Small intestine (tissue), 7 donors: Measurements from ENCODE around the gene ANKRD1. TPM values are rescaled to one million over a fixed set of nuclear protein-coding genes. Genes with fewer than 3 reads are reported as not detected.
A peak's percentile ranks its signal among the peaks of the same experiment; 100 is the strongest.
"Not testable (repeated sequence)": the region's sequence is repeated elsewhere in the genome, so short reads cannot be mapped to it uniquely, and the experiment has no call there.

Experiments
- DNase-seq, 2 donors: peaks; one replicate each; pipeline versions ENCODE4 v3.0.0 to v3.0.0-alpha.2; 2013
- FAIRE-seq: peaks from 2 replicates; lab custom pipeline; 2012; peaks lifted over from hg19 to GRCh38; lab: Jason Lieb, UNC
- H3K27ac ChIP-seq, 3 donors: one replicate each; pipeline ENCODE4 v1.5.1; 2013; ENCODE audit warnings: low read length in 2 of 3, mild to moderate bottlenecking in 2 of 3, control low read depth in 1 of 3, inconsistent platforms in 1 of 3, low read depth in 1 of 3, moderate library complexity in 1 of 3
- H3K27me3 ChIP-seq, 3 donors: one replicate each; pipeline ENCODE4 v1.6.1; 2013; ENCODE audit warnings: low read length in 3 of 3, inconsistent platforms in 1 of 3; ENCODE audit not compliant: control insufficient read depth in 3 of 3, insufficient read depth in 3 of 3
- H3K36me3 ChIP-seq, 3 donors: one replicate each; pipeline ENCODE4 v1.6.1; 2013; ENCODE audit warnings: low read length in 3 of 3, inconsistent platforms in 1 of 3, low read depth in 1 of 3, mild to moderate bottlenecking in 1 of 3, moderate library complexity in 1 of 3; ENCODE audit not compliant: control insufficient read depth in 3 of 3, insufficient read depth in 2 of 3
- H3K4me1 ChIP-seq, 3 donors: one replicate each; pipeline ENCODE4 v1.6.1; 2013; ENCODE audit warnings: low read length in 2 of 3, inconsistent platforms in 1 of 3, low read depth in 1 of 3, mild to moderate bottlenecking in 1 of 3, moderate library complexity in 1 of 3; ENCODE audit not compliant: control insufficient read depth in 3 of 3, insufficient read depth in 2 of 3
- H3K4me3 ChIP-seq, 3 donors: one replicate each; pipeline ENCODE4 v1.5.1; 2013; ENCODE audit warnings: low read length in 3 of 3, control low read depth in 1 of 3, inconsistent platforms in 1 of 3, low read depth in 1 of 3, mild to moderate bottlenecking in 1 of 3, moderate library complexity in 1 of 3
- H3K9me3 ChIP-seq, 2 donors: one replicate each; pipeline ENCODE4 v1.6.1; 2013; ENCODE audit warnings: low read depth in 1 of 2, low read length in 1 of 2; ENCODE audit not compliant: control insufficient read depth in 2 of 2, insufficient read depth in 1 of 2
- WGBS, 3 donors: extraction: QIAGEN DNeasy Blood & Tissue Kit; methylation state at CpG; one replicate each; pipeline ENCODE4 v1.1.7; 2013; 5-methylcytosine and 5-hydroxymethylcytosine counted together
- polyA plus RNA-seq, 4 donors: library from polyadenylated mRNA; stranded (reverse) in 3 of 4; unstranded in 1 of 4; fragments of 200-250 nt in 3 of 4; fragments of 120-200 nt in 1 of 4; gene quantifications; one replicate each; pipeline versions ENCODE4 v1.2.1 to v1.2.3, GENCODE V29; 2013
- donor health status: healthy with polysubstance abuse.
- donor health status: control.
- donor health status: control.
- donor health status: Bipolar disorder and iron deficiency.
- donor health status: healthy.

The ANKRD1 gene
- polyA plus RNA-seq, 4 donors, result 0.12 to 66.7 (median 2.5) TPM

DNA sequence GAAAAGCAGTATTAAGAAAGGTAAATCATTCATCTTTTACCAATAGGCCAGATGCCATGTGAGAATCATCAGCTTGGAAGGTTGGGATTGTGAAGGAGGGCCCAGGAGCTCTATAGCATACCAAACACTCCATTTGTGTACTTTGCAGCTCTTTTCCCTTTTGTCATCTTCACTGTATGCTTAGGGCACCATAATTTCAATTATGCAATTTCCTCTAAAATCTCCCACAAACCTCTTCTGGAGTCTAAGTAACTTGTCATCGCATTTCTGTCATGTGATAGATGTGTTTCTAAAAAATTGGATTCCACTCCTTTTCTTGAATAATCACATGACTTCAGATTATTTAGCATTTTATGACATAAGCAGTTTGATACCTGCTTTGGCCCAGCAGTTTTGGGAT lies 31.3 kb downstream of the ANKRD1 start:
- H3K27me3 ChIP-seq, result no peaks in the 10 kb centered on the region
- no peak overlapping the region for H3K4me3 ChIP-seq
- no peak overlapping the region for H3K27ac ChIP-seq
- DNase-seq (no peak), FAIRE-seq (no peak)
- no peaks in the 10 kb centered on the region for H3K4me1 ChIP-seq
- H3K36me3 ChIP-seq, result peaks cover 0 to 23% (median 10%) of the 10 kb centered on the region in 3 donors
- WGBS, 3 donors, result 95 to 98% (median 97%) methylated on average over 1 of the region's 1 CpG
- H3K9me3 ChIP-seq, result no peaks in the 10 kb centered on the region

DNA sequence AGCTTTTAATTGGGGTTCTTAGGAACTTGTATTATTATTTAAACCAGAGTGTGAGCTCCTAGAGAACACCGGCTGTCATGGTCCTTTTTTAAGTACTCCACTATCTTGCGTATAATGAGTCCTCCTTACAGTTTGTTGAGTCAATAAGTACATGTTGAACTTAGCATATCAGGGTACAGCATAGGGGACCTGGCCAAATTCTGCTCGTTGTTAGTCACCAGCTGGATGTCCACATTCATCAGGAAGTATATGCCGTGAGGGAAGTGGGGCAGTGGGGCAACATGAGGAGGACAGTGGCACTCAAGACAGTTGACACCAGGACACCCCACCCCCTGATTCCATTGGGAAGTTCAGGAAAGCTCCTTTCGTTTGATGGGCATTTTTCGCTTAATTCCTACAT lies 32.5 kb downstream of the ANKRD1 start:
- 94 to 96% (median 96%) methylated on average over 6 of the region's 6 CpGs for WGBS, 3 donors
- Histone ChIP-seq H3K27me3 (no peaks in the 10 kb centered on the region), H3K9me3 (no peaks in the 10 kb centered on the region), H3K27ac (no peak overlapping the region), H3K36me3 (peaks cover 0 to 20% (median 10%) of the 10 kb centered on the region in 3 donors), H3K4me3 (no peak overlapping the region), H3K4me1 (no peaks in the 10 kb centered on the region)
- DNase-seq (no peak), FAIRE-seq (no peak)

DNA sequence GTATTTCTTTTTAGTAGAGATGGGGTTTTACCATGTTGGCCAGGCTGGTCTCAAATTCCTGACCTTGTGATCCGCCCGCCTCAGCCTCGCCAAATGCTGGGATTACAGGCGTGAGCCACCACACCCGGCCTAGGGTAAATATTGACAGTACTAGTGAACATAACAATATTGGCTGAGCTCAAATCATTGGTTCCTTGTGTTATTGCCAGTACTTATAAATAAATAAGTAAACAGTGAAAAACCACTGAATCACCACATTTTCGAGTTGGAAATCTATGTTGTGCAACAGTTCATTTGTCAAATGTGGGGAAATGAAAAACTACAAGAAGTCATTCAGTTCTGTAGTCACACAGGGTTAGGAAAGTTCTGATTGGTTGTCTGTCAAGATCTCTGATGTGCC lies 33.3 kb downstream of the ANKRD1 start:
- H3K4me3 ChIP-seq, result no peak overlapping the region
- FAIRE-seq, result no peak
- DNase-seq, result no peak
- H3K27ac ChIP-seq, result no peak overlapping the region
- H3K27me3 ChIP-seq, result no peaks in the 10 kb centered on the region
- 58 to 76% (median 70%) methylated on average over 6 of the region's 6 CpGs for WGBS, 3 donors
- no peaks in the 10 kb centered on the region for H3K9me3 ChIP-seq
- H3K36me3 ChIP-seq, result peaks cover 0 to 15% (median 11%) of the 10 kb centered on the region in 3 donors
- no peaks in the 10 kb centered on the region for H3K4me1 ChIP-seq

DNA sequence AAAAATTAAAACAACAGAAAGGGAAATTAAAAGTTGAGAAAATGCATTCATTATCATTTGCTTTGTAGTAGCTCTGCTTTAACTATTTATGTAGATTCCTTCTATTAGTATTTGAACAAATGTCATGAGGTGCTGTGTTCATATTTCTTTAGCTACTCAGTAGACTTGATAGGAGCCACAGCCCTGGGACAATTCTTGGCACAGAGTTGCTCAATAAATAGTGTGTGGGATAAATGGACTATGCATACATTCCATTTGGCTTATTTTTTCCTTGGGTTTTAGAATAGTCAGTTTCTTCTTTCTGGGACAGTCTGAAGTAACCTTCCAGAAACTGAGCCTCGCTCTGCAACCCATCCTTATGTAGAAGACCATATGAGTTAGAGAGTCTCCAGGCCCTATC lies 35.7 kb downstream of the ANKRD1 start:
- Histone ChIP-seq H3K27ac (no peak overlapping the region), H3K27me3 (no peaks in the 10 kb centered on the region), H3K4me1 (no peaks in the 10 kb centered on the region), H3K9me3 (no peaks in the 10 kb centered on the region), H3K4me3 (no peak overlapping the region), H3K36me3 (peaks cover 0 to 17% (median 8%) of the 10 kb centered on the region in 3 donors)
- DNase-seq, result no peak
- WGBS, 3 donors, result 90 to 100% (median 96%) methylated on average over 1 of the region's 1 CpG
- FAIRE-seq, result no peak

DNA sequence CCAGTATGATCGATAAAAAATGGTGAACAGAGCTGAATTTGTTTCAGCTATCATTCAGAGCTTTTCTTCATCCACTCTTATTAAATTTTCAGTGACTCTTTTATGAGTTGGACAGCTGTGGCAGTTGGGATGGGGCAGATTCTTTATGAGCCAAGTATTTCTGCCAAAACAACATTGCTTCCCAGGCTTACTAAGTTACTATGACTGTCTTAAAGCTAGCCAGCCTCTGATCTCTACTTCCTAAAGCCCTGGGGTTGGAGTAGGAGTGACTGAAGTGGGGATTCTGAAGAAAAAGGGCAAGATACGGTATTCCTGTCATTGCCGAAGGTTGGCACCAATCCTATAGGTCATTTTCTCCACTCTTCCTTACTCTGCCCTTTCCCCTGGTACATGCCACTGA lies 36.5 kb downstream of the ANKRD1 start:
- H3K4me1 ChIP-seq, result no peaks in the 10 kb centered on the region
- no peak overlapping the region for H3K27ac ChIP-seq
- H3K27me3 ChIP-seq, result no peaks in the 10 kb centered on the region
- 81 to 96% (median 93%) methylated on average over 3 of the region's 3 CpGs for WGBS, 3 donors
- peaks cover 0 to 17% (median 8%) of the 10 kb centered on the region in 3 donors for H3K36me3 ChIP-seq
- H3K4me3 ChIP-seq, result no peak overlapping the region
- no peaks in the 10 kb centered on the region for H3K9me3 ChIP-seq
- DNase-seq (no peak), FAIRE-seq (no peak)

- not testable (repeated sequence) for H3K9me3 ChIP-seq, H3K27me3 ChIP-seq, H3K4me3 ChIP-seq, H3K27ac ChIP-seq, H3K4me1 ChIP-seq
- DNase-seq, result peak; percentile 31 to 39
- peak; percentile 68 for FAIRE-seq
- peaks cover 5 to 17% (median 6%) of the 10 kb centered on the region in 3 donors for H3K36me3 ChIP-seq
- WGBS, 3 donors, result 71 to 73% (median 71%) methylated on average over 8 of the region's 8 CpGs
Measured at GRCh38 chr10:90880059-90880719, 40.7 kb downstream of the ANKRD1 start.

GRCh38 chr10:90879062-90879461 lies 41.8 kb downstream of the ANKRD1 start:
- Histone ChIP-seq H3K4me3 (no peak overlapping the region), H3K27ac (no peak overlapping the region), H3K27me3 (no peaks in the 10 kb centered on the region), H3K36me3 (peaks cover 5 to 17% (median 5%) of the 10 kb centered on the region in 3 donors), H3K9me3 (no peaks in the 10 kb centered on the region), H3K4me1 (no peaks in the 10 kb centered on the region)
- FAIRE-seq (no peak), DNase-seq (no peak)
- 77 to 91% (median 85%) methylated on average over 2 of the region's 2 CpGs for whole genome bisulfite sequencing, 3 donors

DNA sequence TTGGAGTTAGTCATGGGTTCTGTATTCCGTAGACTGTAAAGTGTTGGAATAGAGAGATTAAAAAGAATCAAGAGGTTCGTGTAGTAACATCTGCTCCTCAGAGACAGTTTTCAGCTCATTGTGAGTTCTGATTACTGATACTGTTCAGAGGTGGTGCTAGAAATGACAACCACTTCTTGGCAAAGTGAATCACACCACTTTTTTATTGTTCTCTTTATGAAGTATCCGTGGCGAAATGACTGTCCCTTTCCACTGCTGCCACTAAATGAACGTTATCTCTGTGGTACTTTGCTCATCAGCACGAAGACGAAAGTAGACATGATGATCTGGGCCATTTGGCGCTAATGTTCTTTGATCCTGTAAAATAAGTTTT lies 48.3 kb downstream of the ANKRD1 start:
- Histone ChIP-seq H3K27ac (no peak overlapping the region), H3K36me3 (peaks cover 4 to 5% (median 5%) of the 10 kb centered on the region in 3 donors), H3K27me3 (peaks cover 0 to 4% (median 0%) of the 10 kb centered on the region in 3 donors), H3K4me1 (no peaks in the 10 kb centered on the region), H3K4me3 (peak overlapping the region in 2 of 3 donors; percentile 75 to 93), H3K9me3 (no peaks in the 10 kb centered on the region)
- DNase-seq (peak in 1 of 2 donors; percentile 11), FAIRE-seq (no peak)
- WGBS, 3 donors, result 6 to 21% (median 8%) methylated on average over 8 of the region's 8 CpGs
